Smooth muscle cell (in vitro differentiated cells): ENCODE data around the gene KLK1. TPM values are rescaled to one million over a fixed set of nuclear protein-coding genes. Genes with fewer than 3 reads are reported as not detected.

ENCODE experiments used
- DNase-seq: peaks from one replicate; lab custom pipeline; 2025; ENCODE audit not compliant: unreplicated experiment; lab: John Stamatoyannopoulos, UW
- H2AFZ ChIP-seq: fragments of 200-600 bp; sonication (generic); 2 replicates; pipeline ENCODE4 v1.6.0; 2016; ENCODE audit warnings: antibody characterized with exemption, low read depth, mild to moderate bottlenecking
- H3F3A ChIP-seq: fragments of 200-600 bp; sonication (generic); 2 replicates; pipeline ENCODE4 v1.6.0; 2017; ENCODE audit warnings: antibody characterized with exemption, low read depth
- H3K27ac ChIP-seq: fragments of 200-600 bp; sonication (generic); 2 replicates; pipeline ENCODE4 v1.5.1; 2016; ENCODE audit warnings: low read depth, mild to moderate bottlenecking
- H3K27me3 ChIP-seq: fragments of 200-600 bp; sonication (generic); 2 replicates; pipeline ENCODE4 v1.6.1; 2016; ENCODE audit warnings: low read depth, mild to moderate bottlenecking
- H3K36me3 ChIP-seq: fragments of 200-600 bp; sonication (generic); 2 replicates; pipeline ENCODE4 v1.5.1; 2016; ENCODE audit warnings: low read depth
- H3K4me1 ChIP-seq: fragments of 200-600 bp; sonication (generic); 2 replicates; pipeline ENCODE4 v1.5.1; 2016; ENCODE audit warnings: low read depth
- H3K4me2 ChIP-seq: fragments of 200-600 bp; sonication (generic); 2 replicates; pipeline ENCODE4 v1.6.0; 2016; ENCODE audit warnings: mild to moderate bottlenecking
- H3K4me3 ChIP-seq: fragments of 200-600 bp; sonication (generic); 2 replicates; pipeline ENCODE4 v1.5.1; 2016; ENCODE audit warnings: mild to moderate bottlenecking
- H3K79me2 ChIP-seq: fragments of 200-600 bp; sonication (generic); 2 replicates; pipeline ENCODE4 v1.6.0; 2016; ENCODE audit warnings: low read depth, mild to moderate bottlenecking
- H3K9ac ChIP-seq: fragments of 200-600 bp; sonication (generic); 2 replicates; pipeline ENCODE4 v1.6.0; 2016; ENCODE audit warnings: low read depth
- H3K9me3 ChIP-seq: fragments of 200-600 bp; sonication (generic); replicated peaks from 2 replicates; pipeline ENCODE4 v1.5.1; 2016; ENCODE audit warnings: low read depth
- H4K20me1 ChIP-seq: fragments of 200-600 bp; sonication (generic); 2 replicates; pipeline ENCODE4 v1.6.0; 2016; ENCODE audit warnings: low read depth
- CTCF ChIP-seq: fragments of 200-600 bp; sonication (generic); IDR thresholded peaks from 2 replicates; pipeline ENCODE4 v1.5.1; 2017; ENCODE audit warnings: borderline replicate concordance, mild to moderate bottlenecking, antibody characterized with exemption; ENCODE audit not compliant: insufficient read depth, poor library complexity, severe bottlenecking
- whole genome bisulfite sequencing: methylation state at CpG from one replicate; pipeline ENCODE4 v1.1.7; 2016; ENCODE audit warnings: low lambda C conversion rate; 5-methylcytosine and 5-hydroxymethylcytosine counted together
- polyA plus RNA-seq: library from polyadenylated mRNA; unstranded; fragments of >200 nt; fragmentation: Nextera tagmentation; extraction: Ambion mirVana; gene quantifications from 2 replicates; pipeline ENCODE4 v1.2.1, GENCODE V29; 2016
- total RNA-seq: library from RNA; depleted of rRNA; stranded (reverse); fragments of >200 nt; gene quantifications from 2 replicates; pipeline ENCODE4 v1.2.3, GENCODE V29; 2014

Gene KLK1
- total and polyA plus RNA-seq, 2 experiments from 2014 or later = 0.85 TPM; not detected in 1

GRCh38 chr19:50838239-50838638 lies 14.7 kb upstream of the KLK1 start:
- H4K20me1 ChIP-seq = no peaks in the 10 kb centered on the region
- H3K9ac ChIP-seq = no peak overlapping the region
- WGBS = 33% methylated on average over 6 of the region's 6 CpGs
- no peak overlapping the region for H3K4me3 ChIP-seq
- H3K4me2 ChIP-seq = no peak overlapping the region
- peaks cover 3% of the 10 kb centered on the region for H3K27me3 ChIP-seq
- H3K36me3 ChIP-seq = no peaks in the 10 kb centered on the region
- no peaks in the 10 kb centered on the region for H3F3A ChIP-seq
- H3K4me1 ChIP-seq = no peaks in the 10 kb centered on the region
- H3K27ac ChIP-seq = no peak overlapping the region
- DNase-seq = no peak
- TF ChIP-seq CTCF = no peak
- H3K9me3 ChIP-seq = no peaks in the 10 kb centered on the region
- H2AFZ ChIP-seq = no peak overlapping the region
- no peaks in the 10 kb centered on the region for H3K79me2 ChIP-seq

DNA sequence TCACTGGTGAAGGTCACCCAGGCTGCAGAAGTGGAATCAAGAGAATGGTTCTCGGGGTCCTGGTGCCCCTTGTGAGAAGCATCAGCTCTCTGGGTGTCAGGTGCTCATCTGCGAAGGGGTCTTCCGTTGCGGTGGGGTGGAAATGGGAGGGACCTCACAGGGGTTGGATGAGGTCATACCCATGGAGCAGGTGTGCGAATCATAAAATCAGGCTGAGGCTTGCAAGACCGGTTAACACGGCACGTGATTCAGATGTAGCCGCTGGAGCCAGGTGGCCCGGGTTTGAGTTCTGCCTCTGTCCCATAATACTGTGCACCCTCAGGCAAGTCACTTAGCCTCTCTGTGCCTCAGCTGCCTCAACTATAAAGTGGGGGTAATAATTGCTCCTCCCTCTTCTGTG lies 13.7 kb upstream of the KLK1 start:
- H3K79me2 ChIP-seq = no peaks in the 10 kb centered on the region
- no peaks in the 10 kb centered on the region for H3K4me1 ChIP-seq
- H3K36me3 ChIP-seq = no peaks in the 10 kb centered on the region
- peaks cover 3% of the 10 kb centered on the region for H3K27me3 ChIP-seq
- no peak overlapping the region for H3K27ac ChIP-seq
- TF ChIP-seq CTCF = no peak
- H2AFZ ChIP-seq = no peak overlapping the region
- H4K20me1 ChIP-seq = no peaks in the 10 kb centered on the region
- H3K9me3 ChIP-seq = no peaks in the 10 kb centered on the region
- no peak overlapping the region for H3K4me2 ChIP-seq
- WGBS = 85% methylated on average over 10 of the region's 10 CpGs
- no peaks in the 10 kb centered on the region for H3F3A ChIP-seq
- no peak for DNase-seq
- no peak overlapping the region for H3K9ac ChIP-seq
- H3K4me3 ChIP-seq = no peak overlapping the region

DNA sequence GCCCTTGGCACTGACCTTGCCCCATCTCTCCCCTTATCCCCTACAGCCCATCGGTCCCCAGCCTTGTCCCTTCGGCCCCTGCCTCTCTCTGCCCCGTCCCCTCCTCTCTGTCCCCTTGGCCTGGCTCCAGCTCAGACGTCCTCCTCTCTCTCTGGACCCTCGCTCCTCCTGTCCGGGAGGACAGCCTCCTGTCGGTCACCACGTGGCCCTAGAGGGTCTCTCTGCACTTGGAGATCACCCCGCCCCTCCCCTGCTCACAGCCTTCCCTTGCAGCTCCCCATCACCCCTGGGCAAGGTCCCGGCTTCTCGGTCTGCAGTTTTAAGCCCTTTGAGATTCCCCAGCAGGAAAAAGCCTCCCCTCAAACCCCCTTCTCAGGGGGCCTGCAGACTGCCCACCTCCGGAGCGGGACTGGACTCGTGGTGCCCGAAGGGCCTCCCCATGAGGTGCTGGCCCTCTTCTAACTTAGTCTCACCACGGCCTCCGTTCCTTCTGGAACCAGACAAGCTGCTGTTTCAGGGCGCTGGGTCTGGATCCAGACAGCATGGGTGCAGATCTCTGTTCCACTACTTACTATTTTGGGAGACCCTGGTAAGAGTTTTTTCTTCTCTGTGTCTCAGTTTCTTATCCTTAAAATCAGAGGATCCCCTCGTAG lies 13.1 kb upstream of the KLK1 start:
- Histone ChIP-seq H3K4me3 (no peak overlapping the region), H3K4me2 (peak overlapping the region; percentile 93), H2AFZ (no peak overlapping the region), H3F3A (no peaks in the 10 kb centered on the region), H3K27me3 (peaks cover 3% of the 10 kb centered on the region), H4K20me1 (no peaks in the 10 kb centered on the region), H3K36me3 (no peaks in the 10 kb centered on the region), H3K4me1 (no peaks in the 10 kb centered on the region), H3K27ac (no peak overlapping the region), H3K9ac (no peak overlapping the region), H3K79me2 (no peaks in the 10 kb centered on the region), H3K9me3 (no peaks in the 10 kb centered on the region)
- 77% methylated on average over 14 of the region's 19 CpGs for WGBS
- no peak for TF ChIP-seq CTCF
- DNase-seq = no peak
